ENCODE measurements around the gene C3orf18. TPM values are rescaled to one million over a fixed set of nuclear protein-coding genes. Genes with fewer than 3 reads are reported as not detected.

Gene C3orf18
- 2.4 to 2.7 TPM (median 2.6 TPM) in 5 replicates for total RNA-seq (2022; extraction: Qiagen RNA extraction)

GRCh38 chr3:50567386-50568167 is at the start of gene C3orf18:
Gene C3orf18 (minus strand): TSS chr3:50567747. CDS start chr3:50565699, 2,048 bp downstream.

GRCh38 chr3:50611464-50612233 is 44.1 kb upstream of the C3orf18 start, which contains the start of gene CISH:
Gene CISH (minus strand): TSS chr3:50611774. CDS start chr3:50611650, 124 bp downstream.

GRCh38 chr3:50568947-50569749 is 1.6 kb upstream of the C3orf18 start, which contains the start of gene HEMK1:
Gene HEMK1 (plus strand): TSS chr3:50569522. CDS start chr3:50571105, 1,583 bp downstream.

Other genes with a start within 250 kb of the C3orf18 start
- gene HYAL2, start 245.0 kb downstream of the C3orf18 start, total RNA-seq (2022; extraction: Qiagen RNA extraction), result 17.4 to 28.8 TPM (median 25.6 TPM) in 5 replicates
- gene TUSC2, start 239.5 kb downstream of the C3orf18 start, total RNA-seq (2022; extraction: Qiagen RNA extraction), result 23.3 to 43.8 TPM (median 36.8 TPM) in 5 replicates
- 16.7 to 21.1 TPM (median 20.4 TPM) in 5 replicates for gene RASSF1, start 226.9 kb downstream of the C3orf18 start, total RNA-seq (2022; extraction: Qiagen RNA extraction)
- gene ZMYND10, start 222.0 kb downstream of the C3orf18 start, total RNA-seq (2022; extraction: Qiagen RNA extraction), result 0.93 to 1.8 TPM (median 1.1 TPM) in 5 replicates
- 12.2 to 15.4 TPM (median 13.0 TPM) in 5 replicates for gene NPRL2, start 217.0 kb downstream of the C3orf18 start, total RNA-seq (2022; extraction: Qiagen RNA extraction)
- 14.7 to 22.9 TPM (median 22.3 TPM) in 5 replicates for gene CYB561D2, start 216.9 kb downstream of the C3orf18 start, total RNA-seq (2022; extraction: Qiagen RNA extraction)
- 37.7 to 48.2 TPM (median 47.5 TPM) in 5 replicates for gene TMEM115, start 208.2 kb downstream of the C3orf18 start, total RNA-seq (2022; extraction: Qiagen RNA extraction)
- gene CACNA2D2, start 64.1 kb downstream of the C3orf18 start, total RNA-seq (2022; extraction: Qiagen RNA extraction), result 0.46 to 0.54 TPM (median 0.51 TPM) in 5 replicates
- 4.9 to 7.3 TPM (median 7.0 TPM) in 5 replicates for gene HEMK1, start 1.8 kb upstream of the C3orf18 start, total RNA-seq (2022; extraction: Qiagen RNA extraction)
- 0.51 to 0.66 TPM (median 0.58 TPM) in 5 replicates for gene CISH, start 44.0 kb upstream of the C3orf18 start, total RNA-seq (2022; extraction: Qiagen RNA extraction)
- 20.8 to 27.3 TPM (median 25.6 TPM) in 5 replicates for gene MAPKAPK3, start 49.4 kb upstream of the C3orf18 start, total RNA-seq (2022; extraction: Qiagen RNA extraction)
- 0.27 to 0.40 TPM (median 0.39 TPM) in 5 replicates for gene DOCK3, start 107.2 kb upstream of the C3orf18 start, total RNA-seq (2022; extraction: Qiagen RNA extraction)